ENCODE results near the gene MRPL14.
"Not testable (repeated sequence)": the region's sequence is repeated elsewhere in the genome, so short reads cannot be mapped to it uniquely, and the experiment has no call there.

The MRPL14 gene

DNA sequence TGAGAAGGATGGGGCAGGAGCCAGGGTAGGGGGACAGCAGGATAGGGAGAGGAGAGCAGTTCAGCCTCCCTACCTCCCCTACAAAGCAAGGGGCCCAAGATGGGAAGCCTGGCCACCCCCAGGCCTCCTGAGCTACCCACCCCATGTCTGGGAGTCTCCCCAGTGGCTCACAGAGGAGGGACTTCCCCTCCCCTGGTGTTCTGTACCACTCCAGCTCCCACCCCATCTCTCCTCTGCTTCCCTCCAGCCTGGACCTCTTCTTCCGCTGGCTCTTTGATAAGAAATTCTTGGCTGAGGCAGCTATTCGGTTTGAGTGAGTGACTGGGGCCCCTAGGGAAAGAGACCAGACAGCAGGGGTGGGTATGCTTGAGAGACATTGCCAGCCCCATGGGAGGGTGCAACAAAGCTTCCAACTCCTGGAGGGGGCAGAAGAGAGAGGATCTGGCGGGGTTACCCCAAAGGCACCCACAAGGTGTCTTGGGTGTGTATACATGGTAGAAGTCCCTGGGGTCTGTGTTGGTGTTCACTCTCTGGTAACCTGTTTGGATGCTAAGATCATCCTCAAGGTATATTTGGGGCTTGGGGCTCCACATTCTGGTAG lies 23.2 kb upstream of the MRPL14 start:
- no peak for DNase-seq (ENCODE audit: extremely low read depth, low read depth)
- TF ChIP-seq, protein P1, sequence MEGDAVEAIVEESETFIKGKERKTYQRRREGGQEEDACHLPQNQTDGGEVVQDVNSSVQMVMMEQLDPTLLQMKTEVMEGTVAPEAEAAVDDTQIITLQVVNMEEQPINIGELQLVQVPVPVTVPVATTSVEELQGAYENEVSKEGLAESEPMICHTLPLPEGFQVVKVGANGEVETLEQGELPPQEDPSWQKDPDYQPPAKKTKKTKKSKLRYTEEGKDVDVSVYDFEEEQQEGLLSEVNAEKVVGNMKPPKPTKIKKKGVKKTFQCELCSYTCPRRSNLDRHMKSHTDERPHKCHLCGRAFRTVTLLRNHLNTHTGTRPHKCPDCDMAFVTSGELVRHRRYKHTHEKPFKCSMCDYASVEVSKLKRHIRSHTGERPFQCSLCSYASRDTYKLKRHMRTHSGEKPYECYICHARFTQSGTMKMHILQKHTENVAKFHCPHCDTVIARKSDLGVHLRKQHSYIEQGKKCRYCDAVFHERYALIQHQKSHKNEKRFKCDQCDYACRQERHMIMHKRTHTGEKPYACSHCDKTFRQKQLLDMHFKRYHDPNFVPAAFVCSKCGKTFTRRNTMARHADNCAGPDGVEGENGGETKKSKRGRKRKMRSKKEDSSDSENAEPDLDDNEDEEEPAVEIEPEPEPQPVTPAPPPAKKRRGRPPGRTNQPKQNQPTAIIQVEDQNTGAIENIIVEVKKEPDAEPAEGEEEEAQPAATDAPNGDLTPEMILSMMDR (IDR thresholded peaks at IDR 0.05; ENCODE audit: low read depth, low read length, missing control alignments), result no peak
- H3K4me3 ChIP-seq (replicated peaks; ENCODE audit: low read depth, low read length), result no peak overlapping the region

DNA sequence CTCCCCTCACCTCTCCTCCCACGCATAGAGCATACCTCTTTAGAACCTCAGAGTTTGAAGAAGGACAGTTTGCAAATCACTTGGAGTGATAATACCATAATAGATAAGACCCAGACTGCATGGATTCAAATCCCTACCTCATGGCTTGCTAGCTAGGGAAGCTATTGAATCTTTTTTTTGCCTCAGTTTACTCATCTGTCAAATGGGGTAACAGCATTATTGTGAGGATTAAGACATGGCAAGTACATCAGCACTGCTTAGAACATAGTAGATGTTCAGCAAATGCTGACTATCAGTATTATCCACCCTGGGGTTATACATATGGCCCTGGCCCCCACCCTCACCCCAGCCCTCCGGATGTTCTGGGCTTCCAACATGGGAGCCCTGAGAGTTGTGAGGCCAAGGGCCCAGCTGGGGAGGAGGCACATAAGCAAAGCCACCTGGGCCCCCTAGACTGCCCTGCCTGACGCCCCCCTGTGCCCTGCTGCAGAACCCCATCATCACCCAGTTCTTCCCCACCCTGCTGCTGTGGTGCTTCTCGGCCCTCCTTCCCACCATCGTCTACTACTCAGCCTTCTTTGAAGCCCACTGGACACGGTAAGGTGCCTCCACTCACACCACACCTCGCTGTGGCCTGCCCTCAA lies 22.2 kb upstream of the MRPL14 start:
- TF ChIP-seq, protein P1 (IDR thresholded peaks at IDR 0.05; ENCODE audit: low read depth, low read length, missing control alignments), result no peak
- DNase-seq (ENCODE audit: extremely low read depth, low read depth), result no peak
- no peak overlapping the region for H3K4me3 ChIP-seq (replicated peaks; ENCODE audit: low read depth, low read length)

DNA sequence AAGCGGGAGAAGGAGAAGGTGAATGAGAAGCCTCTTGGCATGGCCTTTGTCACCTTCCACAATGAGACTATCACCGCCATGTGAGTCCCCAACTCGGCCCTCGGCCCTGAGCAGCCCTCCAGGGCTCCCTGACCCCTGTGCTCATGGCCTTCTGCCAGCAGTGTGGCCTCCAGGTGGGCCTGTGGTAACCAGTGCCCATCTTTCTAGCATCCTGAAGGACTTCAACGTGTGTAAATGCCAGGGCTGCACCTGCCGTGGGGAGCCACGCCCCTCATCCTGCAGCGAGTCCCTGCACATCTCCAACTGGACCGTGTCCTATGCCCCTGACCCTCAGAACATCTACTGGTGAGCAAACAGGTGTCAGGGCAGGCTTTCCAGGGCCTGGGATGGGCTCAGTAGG lies 21.1 kb upstream of the MRPL14 start:
- no peak overlapping the region for H3K4me3 ChIP-seq (replicated peaks; ENCODE audit: low read depth, low read length)
- TF ChIP-seq, protein P1 (IDR thresholded peaks at IDR 0.05; ENCODE audit: low read depth, low read length, missing control alignments), result no peak
- DNase-seq (ENCODE audit: extremely low read depth, low read depth), result no peak

DNA sequence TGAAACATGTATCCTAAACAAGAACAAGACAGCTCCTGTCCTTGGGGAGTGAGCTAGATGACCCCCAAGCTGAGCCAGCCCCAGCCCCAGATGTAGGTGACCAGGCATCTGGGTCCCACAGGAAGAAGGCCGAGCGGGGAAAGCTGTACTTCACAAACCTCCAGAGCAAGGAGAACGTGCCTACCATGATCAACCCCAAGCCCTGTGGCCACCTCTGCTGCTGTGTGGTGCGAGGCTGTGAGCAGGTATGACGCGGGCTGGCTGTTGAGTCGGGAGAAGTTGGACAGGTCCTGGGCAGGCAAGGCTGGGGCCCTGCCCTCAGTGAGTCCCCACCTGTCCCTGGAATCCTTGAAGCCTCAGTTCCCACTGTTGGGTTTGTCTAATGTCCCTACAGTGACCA lies 20.0 kb upstream of the MRPL14 start:
- no peak overlapping the region for H3K4me3 ChIP-seq (replicated peaks; ENCODE audit: low read depth, low read length)
- TF ChIP-seq, protein P1 (IDR thresholded peaks at IDR 0.05; ENCODE audit: low read depth, low read length, missing control alignments), result no peak
- no peak for DNase-seq (ENCODE audit: extremely low read depth, low read depth)

DNA sequence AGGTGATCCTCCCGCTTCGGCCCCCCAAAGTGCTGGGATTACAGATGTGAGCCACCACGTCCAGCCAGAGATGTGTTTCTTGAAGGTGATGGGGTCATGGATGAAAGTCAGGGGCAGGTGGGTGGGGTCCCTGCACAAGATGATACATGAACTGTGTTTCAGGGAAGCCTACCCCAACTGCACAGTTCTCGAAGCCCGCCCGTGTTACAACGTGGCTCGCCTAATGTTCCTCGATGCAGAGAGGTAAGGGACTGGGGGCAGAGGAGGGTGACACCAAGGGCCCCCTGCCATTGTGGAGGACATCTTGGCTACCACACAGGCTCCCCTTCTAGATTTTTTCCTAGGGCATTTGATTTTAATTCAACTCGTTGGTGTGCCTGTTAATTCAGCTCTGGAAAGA lies 19.4 kb upstream of the MRPL14 start:
- no peak for DNase-seq (ENCODE audit: extremely low read depth, low read depth)
- no peak overlapping the region for H3K4me3 ChIP-seq (replicated peaks; ENCODE audit: low read depth, low read length)
- TF ChIP-seq, protein P1 (IDR thresholded peaks at IDR 0.05; ENCODE audit: low read depth, low read length, missing control alignments), result no peak

DNA sequence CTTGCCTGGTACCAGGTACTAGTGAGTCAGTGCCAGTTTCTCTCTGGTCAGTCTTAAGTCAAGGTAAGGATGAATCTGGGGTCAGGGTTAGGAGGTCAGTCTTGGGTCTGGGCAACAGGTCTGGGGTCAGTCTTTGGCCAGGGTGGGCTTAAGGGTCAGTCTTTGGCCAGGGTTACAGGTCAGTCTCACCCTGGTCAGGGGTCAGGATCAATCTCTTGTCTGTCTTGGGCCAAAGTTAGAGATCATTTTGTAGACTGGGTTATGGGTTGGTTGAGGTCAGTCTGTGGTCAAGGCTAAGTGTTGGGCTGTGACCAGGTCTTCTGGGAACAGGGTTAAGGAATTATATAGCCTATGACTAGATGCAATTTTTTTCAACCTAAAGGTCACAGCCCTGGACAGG lies 18.6 kb upstream of the MRPL14 start:
- TF ChIP-seq, protein P1 (IDR thresholded peaks at IDR 0.05; ENCODE audit: low read depth, low read length, missing control alignments), result no peak

DNA sequence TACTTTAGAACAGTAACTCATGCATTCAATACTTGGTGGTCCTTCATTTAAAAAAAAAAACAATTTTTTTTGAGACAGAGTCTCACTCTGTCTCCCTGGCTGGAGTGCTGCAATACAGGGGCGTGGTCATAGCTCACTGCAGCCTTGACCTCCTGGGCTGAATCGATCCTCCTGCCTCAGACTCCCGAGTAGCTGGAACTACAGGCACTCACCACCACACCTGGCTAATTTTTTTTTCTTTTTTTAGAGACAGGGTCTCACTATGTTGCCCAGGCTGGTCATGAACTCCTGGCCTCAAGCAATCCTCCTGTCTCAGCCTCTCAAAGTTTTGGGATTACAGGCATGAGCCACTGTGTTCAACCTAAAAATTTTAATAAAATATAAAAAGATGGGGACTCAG lies 17.3 kb upstream of the MRPL14 start:
- H3K4me3 ChIP-seq (replicated peaks; ENCODE audit: low read depth, low read length); DNase-seq (ENCODE audit: extremely low read depth, low read depth): not testable (repeated sequence)

More for the DNA sequence above, 18.6 kb upstream of the MRPL14 start:
- H3K4me3 ChIP-seq (replicated peaks; ENCODE audit: low read depth, low read length), result no peak overlapping the region
- DNase-seq (ENCODE audit: extremely low read depth, low read depth), result no peak

Measured in HFF-Myc (cell line).